ENCODE measurements around the gene ACAD9. TPM values are rescaled to one million over a fixed set of nuclear protein-coding genes. Genes with fewer than 3 reads are reported as not detected.

Gene ACAD9
- total and polyA plus RNA-seq, 9 of the 15 experiments (the other 6 are each of a cell fraction or from before 2014, with no cell fraction given), result 10.2 to 32.6 (median 22.8) TPM

- TF ChIP-seq NFYB (IDR thresholded peaks at IDR 0.05; ENCODE audit: extremely low read depth, insufficient read length) (no peak), SREBF2 (CRISPR knock-in tag; IDR thresholded peaks at IDR 0.05) (no peak), TEAD1 (CRISPR knock-in tag; IDR thresholded peaks at IDR 0.05) (0 out of 4 replicates have a peak, but pooled peaks of 1 of the 2 experiments have one; percentile 42), ZNF785 (CRISPR knock-in tag; IDR thresholded peaks at IDR 0.05) (no peak), CTCFL (IDR thresholded peaks at IDR 0.05; ENCODE audit: borderline replicate concordance, insufficient read depth, low read depth, low read length, poor library complexity, severe bottlenecking) (peak; percentile 99), SRSF9 (IDR thresholded peaks at IDR 0.05; ENCODE audit: borderline replicate concordance, low read depth, low read length) (no peak), ZBED1 (IDR thresholded peaks at IDR 0.05) (no peak), TEAD4 (IDR thresholded peaks at IDR 0.05; ENCODE audit: low read length) (no peak), TEAD4 (CRISPR knock-in tag; IDR thresholded peaks at IDR 0.05; ENCODE audit: borderline replicate concordance) (no peak), KLF13 (tag; IDR thresholded peaks at IDR 0.05; ENCODE audit: borderline replicate concordance, low read depth) (peak; percentile 31; the same call in 1 of the 2 replicates), HNRNPL (IDR thresholded peaks at IDR 0.05; ENCODE audit: low read depth, low read length) (peak; percentile 77; the same call in 1 of the 2 replicates), NR0B1 (IDR thresholded peaks at IDR 0.05; ENCODE audit: partially characterized antibody) (no peak), STAG1 (CRISPR knock-in tag; IDR thresholded peaks at IDR 0.05; ENCODE audit: borderline replicate concordance) (peak; percentile 40), CBX1 (IDR thresholded peaks at IDR 0.05; ENCODE audit: low read depth) (0 out of 2 replicates have a peak, but pooled peaks have one; percentile 41), HINFP (tag; conservative IDR thresholded peaks at IDR 0.05; ENCODE audit: low read depth) (no peak), TBP (optimal IDR thresholded peaks at IDR 0.05; ENCODE audit: low read depth, low read length) (peak; percentile 40), XRCC3 (IDR thresholded peaks at IDR 0.05) (no peak), SP1 (CRISPR knock-in tag; IDR thresholded peaks at IDR 0.05) (peak; percentile 65), ATF1 (CRISPR knock-in tag; IDR thresholded peaks at IDR 0.05) (no peak), ATF1 (tag; IDR thresholded peaks at IDR 0.05) (0 out of 2 replicates have a peak, but pooled peaks have one; percentile 23), ATF4 (CRISPR knock-in tag; IDR thresholded peaks at IDR 0.05) (no peak), ZNF41 (CRISPR knock-in tag; conservative IDR thresholded peaks at IDR 0.05) (no peak), TAF15 (IDR thresholded peaks at IDR 0.05; ENCODE audit: low read depth, low read length) (no peak), ZFX (CRISPR knock-in tag; IDR thresholded peaks at IDR 0.05) (peak; percentile 89)
Observed at GRCh38 chr3:128845778-128846485, 33.5 kb upstream of the ACAD9 start (continued).
